G401.6 (cell line): ENCODE results near the gene CCT2.
"Not testable (repeated sequence)": the region's sequence is repeated elsewhere in the genome, so short reads cannot be mapped to it uniquely, and the experiment has no call there.

ENCODE experiments used
- FAIRE-seq: peaks from 2 replicates; lab custom pipeline; 2012; peaks lifted over from hg19 to GRCh38; lab: Jason Lieb, UNC

CCT2 gene

DNA sequence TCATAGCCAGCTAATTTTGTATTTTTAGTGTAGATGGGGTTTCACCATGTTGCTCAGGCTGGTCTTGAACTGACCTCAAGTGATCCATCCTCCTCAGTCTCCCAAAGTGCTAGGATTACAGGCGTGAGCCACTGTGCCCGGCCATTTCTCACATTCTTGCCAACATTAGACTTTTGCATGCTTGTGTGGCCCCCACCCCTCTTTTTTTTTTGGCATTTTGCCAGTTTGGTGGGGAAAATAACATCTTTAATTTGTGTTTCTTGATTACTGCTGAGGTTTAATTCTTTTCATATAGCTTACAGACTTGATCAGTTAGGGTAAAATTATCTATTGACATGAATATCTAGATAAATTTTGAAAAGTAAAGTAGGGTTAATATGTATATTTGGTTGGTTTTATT is 3.8 kb downstream of the CCT2 start:
- FAIRE-seq, result no peak

- no peak for FAIRE-seq
Observed at GRCh38 chr12:69595689-69596088, 10.4 kb downstream of the CCT2 start.

GRCh38 chr12:69598174-69598753 is 13.0 kb downstream of the CCT2 start:
- no peak for FAIRE-seq

- no peak for FAIRE-seq
Observed at GRCh38 chr12:69600804-69601203, 15.5 kb downstream of the CCT2 start.

GRCh38 chr12:69601962-69602685 is 16.9 kb downstream of the CCT2 start:
- no peak for FAIRE-seq

DNA sequence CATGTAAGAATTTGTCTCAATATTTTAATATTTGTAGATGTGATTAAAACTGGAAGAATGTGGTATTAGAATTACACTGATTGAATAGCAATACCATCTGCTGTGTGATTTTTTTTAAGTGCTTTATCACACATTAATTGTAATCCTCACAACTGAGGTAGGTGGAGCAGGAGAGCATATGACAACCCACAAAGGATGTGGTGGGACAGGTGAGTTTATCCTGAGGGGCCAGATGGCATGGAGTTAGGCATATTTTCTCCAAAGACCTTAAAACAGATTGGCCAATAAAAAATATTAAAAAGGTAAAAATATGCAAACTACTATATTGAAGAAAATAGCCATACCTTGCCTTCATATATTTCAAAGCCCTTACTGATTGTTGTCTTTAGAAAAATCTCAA is 17.7 kb downstream of the CCT2 start:
- FAIRE-seq, result no peak

GRCh38 chr12:69603556-69603955 is 18.3 kb downstream of the CCT2 start:
- not testable (repeated sequence) for FAIRE-seq

DNA sequence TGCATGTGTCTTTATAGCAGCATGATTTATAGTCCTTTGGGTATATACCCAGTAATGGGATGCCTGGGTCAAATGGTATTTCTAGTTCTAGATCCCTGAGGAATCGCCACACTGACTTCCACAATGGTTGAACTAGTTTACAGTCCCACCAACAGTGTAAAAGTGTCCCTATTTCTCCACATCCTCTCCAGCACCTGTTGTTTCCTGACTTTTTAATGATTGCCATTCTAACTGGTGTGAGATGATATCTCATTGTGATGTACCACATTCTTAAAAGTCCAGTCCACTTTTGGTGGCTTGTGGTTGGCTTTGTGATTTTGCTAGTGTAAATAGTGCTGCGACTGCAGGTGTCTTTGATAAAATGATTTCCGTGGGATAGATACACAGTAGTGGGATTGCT is 19.0 kb downstream of the CCT2 start:
- FAIRE-seq, result not testable (repeated sequence)

- FAIRE-seq, result no peak
Observed at GRCh38 chr12:69608114-69608513, 22.9 kb downstream of the CCT2 start.

GRCh38 chr12:69610126-69610525 is 24.9 kb downstream of the CCT2 start:
- no peak for FAIRE-seq

DNA sequence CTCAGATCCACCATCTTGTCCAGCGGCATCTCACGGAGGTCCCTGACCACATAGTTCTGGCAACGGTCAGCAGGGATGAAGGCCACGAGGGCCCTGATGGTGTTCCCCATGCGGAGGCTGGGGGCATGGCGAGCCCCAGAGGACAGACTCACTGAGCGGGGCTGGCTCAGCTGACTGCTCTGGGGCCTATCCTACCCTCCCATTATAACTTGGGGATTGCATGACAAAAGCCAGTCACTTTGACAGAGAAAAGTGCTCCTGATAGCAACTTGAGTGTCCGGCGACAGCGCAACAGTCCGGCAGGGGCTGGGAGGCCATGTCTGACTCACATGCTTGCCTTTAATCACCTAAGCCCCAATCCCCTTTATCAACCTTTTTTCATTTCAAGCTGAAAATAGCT is 25.5 kb downstream of the CCT2 start, which contains the start of gene LRRC10:
Gene LRRC10, minus strand, starts transcription at position 179 of the 400 bp plus-strand sequence. Its CDS starts 69 bp downstream, at position 110.
- no peak for FAIRE-seq

DNA sequence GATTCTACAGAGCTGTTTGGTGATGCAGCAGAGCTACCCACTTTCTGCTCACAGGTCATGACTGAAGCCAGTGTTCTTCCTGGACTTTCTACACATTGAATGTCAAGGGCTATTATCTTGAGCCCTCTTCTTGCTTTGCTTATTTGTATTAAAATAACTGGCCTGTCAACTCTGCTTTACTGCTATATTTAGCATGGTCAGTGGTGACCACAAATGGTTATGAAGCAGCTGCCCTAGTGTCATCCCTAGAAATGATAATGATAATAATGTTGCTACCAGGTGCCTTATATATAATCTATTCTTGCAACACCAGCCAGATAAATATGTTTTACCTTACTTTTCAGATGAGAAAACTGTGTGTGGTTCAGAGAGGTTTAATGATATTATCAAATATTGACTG is 28.1 kb downstream of the CCT2 start:
- FAIRE-seq, result no peak

DNA sequence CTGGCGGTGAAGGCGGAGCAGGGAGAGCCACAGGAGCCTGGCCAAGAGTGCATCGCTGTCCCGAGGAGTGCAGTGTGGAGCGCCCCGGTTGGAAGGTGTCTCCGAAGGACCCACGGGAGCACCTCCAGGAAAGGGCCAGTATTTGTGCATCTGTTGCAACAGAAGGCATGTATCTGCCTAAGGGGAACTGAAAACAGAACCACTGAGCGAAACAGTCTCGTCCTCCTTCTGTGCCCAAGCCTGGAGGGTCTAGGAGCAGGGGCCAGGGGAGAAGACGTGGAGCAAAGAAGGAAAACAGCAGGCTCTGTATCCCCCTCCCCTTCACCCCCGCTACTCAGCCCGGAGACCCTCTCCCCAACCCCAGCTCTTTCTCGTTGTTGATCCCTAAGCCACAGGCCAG is 30.8 kb downstream of the CCT2 start:
- FAIRE-seq, result no peak

DNA sequence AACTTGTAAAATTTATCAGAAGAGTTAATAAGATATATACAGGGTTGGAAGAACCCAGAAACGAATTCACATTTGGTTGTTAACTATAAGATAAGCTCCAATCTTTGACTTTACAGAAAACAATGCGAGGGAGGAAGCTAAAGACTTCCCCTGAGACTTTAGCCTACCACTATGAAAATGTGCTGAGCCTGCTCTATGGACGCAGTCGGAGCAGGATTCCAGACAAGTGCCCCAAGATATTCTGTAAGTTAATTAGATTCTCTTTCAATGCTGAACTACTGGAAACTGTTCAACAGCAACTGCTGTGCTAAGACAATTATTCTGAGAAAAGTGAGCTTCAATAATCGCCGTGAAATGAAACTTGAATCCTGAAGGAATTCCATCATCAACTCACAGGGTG is 33.8 kb downstream of the CCT2 start:
- FAIRE-seq, result no peak

DNA sequence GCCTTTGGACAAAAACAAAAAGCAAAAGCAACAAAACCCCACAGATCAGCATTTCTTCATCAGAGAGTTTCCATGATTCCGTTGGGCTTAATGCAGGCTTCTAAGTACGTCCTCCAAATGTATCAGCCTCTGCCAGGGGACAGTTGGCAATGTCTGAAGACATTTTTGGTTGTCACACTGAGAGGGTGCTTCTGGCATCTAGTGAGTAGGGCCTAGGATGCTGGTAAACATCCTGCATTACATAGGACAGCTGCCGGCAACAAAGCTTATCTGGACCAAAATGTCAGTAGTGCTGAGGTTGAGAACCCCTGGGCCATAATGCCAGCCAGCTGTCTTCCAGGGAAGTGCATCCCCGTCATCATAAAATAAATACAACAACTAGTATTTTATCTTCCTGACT is 34.8 kb downstream of the CCT2 start:
- FAIRE-seq, result no peak

DNA sequence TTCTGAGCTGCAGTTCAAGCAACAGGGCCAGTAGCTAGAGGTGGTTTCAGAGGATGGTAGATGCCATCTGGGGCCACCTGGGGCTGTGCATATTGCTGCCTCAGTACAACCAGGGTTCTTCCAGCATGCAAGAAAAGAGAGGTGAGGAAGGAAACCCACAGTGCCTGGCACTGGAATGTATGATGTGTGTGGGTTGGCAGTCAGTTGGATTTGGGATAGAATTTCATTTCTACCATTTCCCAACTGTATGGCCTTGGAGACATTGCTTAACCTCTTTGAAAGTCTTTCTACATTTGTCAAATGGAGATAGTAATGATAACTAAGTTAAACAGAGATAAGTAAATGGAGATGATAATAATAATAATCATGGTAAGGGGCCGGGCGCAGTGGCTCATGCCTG is 35.7 kb downstream of the CCT2 start:
- FAIRE-seq, result no peak

GRCh38 chr12:69621551-69621950 is 36.3 kb downstream of the CCT2 start:
- FAIRE-seq, result no peak

DNA sequence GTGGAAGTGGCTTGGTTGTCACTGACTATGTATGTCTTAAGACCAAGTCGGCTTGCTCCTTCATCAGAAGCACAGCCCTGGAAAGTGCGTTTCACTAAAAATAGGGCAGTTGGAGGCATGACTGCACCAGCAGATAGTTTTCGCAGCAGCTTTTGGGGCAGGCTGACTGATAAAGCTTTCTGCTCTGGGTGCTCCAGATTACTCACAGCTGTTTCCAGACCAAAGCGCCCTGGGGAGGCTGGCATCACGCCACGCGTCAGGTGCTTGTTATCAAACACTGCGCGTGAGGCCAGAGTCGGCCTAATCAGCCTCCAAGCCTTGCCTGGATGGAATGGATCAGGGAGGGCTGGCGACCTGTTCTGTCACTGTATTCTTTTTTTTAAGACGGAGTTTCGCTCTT is 38.7 kb downstream of the CCT2 start:
- no peak for FAIRE-seq

DNA sequence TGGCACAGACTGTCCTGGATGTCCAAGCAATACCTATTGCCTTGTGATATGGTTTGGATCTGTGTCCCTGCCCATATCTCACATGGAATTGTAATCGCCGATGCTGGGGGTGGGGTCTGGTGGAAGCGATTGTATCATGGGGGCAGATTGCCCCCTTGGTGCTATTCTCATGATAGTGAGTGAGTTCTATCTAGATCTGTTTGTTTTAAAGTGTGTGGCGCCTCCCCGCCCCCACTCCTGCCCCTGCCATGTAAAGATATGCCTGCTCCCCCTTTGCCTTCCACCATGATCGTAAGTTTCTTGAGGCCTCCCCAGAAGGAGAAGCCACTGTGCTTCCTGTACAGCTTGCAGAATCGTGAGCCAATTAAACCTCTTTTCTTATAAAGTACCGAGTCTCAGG is 42.2 kb downstream of the CCT2 start:
- no peak for FAIRE-seq

GRCh38 chr12:69630191-69630590 is 44.9 kb downstream of the CCT2 start:
- FAIRE-seq, result no peak

- FAIRE-seq, result no peak
Observed at GRCh38 chr12:69633061-69633460, 47.8 kb downstream of the CCT2 start.

DNA sequence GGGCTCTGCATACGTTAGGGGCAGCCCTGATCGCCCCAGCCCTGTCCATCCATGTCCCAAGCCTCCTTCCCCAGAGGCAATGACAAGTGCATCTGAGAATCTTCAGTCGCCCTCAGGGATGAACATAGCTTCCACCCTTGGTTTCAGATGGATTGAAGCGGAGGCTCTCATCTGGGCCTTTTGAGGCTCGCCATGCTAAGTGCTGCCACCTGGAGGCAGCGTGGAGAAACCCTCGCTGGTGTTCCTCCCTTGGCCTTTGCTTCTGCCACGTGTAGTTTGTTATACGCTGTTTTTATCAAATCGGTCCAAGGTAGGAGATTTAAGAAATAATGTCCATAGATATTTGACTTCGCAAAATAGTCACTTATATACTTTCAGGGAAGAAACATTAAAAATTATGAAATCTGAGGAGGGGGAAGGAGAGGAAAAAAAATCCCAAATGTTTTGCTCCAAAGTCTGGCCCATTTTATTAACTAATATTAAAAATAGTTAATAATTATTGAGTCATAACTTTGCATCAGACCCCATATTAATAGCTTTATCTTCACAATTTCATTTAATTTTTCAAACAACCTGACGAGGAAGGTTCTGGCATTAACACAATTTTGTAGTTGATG is 54.2 kb downstream of the CCT2 start:
- FAIRE-seq, result peak; percentile 52

DNA sequence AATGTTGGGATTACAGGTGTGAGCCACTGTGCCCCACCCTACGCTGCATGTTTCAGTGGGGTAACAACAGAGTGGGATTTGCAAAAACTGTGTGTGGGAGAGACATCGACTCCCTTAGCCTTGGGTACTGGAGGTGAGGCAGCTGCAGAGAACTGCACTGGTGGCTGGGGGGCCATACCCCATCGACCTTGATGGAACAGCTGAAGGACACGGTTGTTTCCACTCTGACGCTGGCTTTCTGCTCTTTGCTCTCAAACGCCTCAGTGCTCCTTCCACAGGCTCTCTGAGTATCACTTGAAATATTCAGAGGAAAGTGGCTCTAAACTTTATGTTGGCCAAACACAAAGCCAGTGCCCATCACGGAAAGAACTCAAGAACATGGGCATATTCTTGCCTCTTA is 56.3 kb downstream of the CCT2 start:
- FAIRE-seq, result no peak

- no peak for FAIRE-seq
Observed at GRCh38 chr12:69642531-69642930, 57.3 kb downstream of the CCT2 start.
